Measurements from ENCODE around the gene HAUS3. TPM values are rescaled to one million over a fixed set of nuclear protein-coding genes. Genes with fewer than 3 reads are reported as not detected.

The HAUS3 gene
- total RNA-seq, 1 experiment from 2014 or later: 17.3 TPM

- no peak for ATAC-seq
These were observed 27.2 kb upstream of the HAUS3 start for GRCh38 chr4:2269206-2269531.

More at GRCh38 chr4:2269206-2269531, 27.2 kb upstream of the HAUS3 start:
- intact Hi-C loops (cut with micrococcal nuclease): no loop called here
- no peaks in the 10 kb centered on the region for H3K36me3 ChIP-seq (ENCODE audit: control insufficient read depth in 1 of 2, insufficient read depth in 2 of 2, low read length in 2 of 2)
- no peak for TF ChIP-seq SIN3A (IDR thresholded peaks at IDR 0.05; ENCODE audit: low read depth)
- no peak for TF ChIP-seq SP1 (IDR thresholded peaks at IDR 0.05; ENCODE audit: low read depth)
- TF ChIP-seq, protein P1, sequence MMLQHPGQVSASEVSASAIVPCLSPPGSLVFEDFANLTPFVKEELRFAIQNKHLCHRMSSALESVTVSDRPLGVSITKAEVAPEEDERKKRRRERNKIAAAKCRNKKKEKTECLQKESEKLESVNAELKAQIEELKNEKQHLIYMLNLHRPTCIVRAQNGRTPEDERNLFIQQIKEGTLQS (IDR thresholded peaks at IDR 0.05): no peak
- TF ChIP-seq EGR1 (IDR thresholded peaks at IDR 0.05; ENCODE audit: low read depth): no peak
- TF ChIP-seq TCF7L2 (IDR thresholded peaks at IDR 0.05; ENCODE audit: borderline replicate concordance, extremely low read depth, insufficient read depth, insufficient read length): no peak
- TF ChIP-seq, protein P2, sequence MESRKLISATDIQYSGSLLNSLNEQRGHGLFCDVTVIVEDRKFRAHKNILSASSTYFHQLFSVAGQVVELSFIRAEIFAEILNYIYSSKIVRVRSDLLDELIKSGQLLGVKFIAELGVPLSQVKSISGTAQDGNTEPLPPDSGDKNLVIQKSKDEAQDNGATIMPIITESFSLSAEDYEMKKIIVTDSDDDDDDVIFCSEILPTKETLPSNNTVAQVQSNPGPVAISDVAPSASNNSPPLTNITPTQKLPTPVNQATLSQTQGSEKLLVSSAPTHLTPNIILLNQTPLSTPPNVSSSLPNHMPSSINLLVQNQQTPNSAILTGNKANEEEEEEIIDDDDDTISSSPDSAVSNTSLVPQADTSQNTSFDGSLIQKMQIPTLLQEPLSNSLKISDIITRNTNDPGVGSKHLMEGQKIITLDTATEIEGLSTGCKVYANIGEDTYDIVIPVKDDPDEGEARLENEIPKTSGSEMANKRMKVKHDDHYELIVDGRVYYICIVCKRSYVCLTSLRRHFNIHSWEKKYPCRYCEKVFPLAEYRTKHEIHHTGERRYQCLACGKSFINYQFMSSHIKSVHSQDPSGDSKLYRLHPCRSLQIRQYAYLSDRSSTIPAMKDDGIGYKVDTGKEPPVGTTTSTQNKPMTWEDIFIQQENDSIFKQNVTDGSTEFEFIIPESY (IDR thresholded peaks at IDR 0.05; ENCODE audit: extremely low read depth, insufficient replicate concordance, low read length): no peak
- TF ChIP-seq EZH2phosphoT487 (IDR thresholded peaks at IDR 0.05; ENCODE audit: borderline replicate concordance): no peak
- no peak for TF ChIP-seq SRF (IDR thresholded peaks at IDR 0.05; ENCODE audit: low read depth)
- TF ChIP-seq, protein P3, sequence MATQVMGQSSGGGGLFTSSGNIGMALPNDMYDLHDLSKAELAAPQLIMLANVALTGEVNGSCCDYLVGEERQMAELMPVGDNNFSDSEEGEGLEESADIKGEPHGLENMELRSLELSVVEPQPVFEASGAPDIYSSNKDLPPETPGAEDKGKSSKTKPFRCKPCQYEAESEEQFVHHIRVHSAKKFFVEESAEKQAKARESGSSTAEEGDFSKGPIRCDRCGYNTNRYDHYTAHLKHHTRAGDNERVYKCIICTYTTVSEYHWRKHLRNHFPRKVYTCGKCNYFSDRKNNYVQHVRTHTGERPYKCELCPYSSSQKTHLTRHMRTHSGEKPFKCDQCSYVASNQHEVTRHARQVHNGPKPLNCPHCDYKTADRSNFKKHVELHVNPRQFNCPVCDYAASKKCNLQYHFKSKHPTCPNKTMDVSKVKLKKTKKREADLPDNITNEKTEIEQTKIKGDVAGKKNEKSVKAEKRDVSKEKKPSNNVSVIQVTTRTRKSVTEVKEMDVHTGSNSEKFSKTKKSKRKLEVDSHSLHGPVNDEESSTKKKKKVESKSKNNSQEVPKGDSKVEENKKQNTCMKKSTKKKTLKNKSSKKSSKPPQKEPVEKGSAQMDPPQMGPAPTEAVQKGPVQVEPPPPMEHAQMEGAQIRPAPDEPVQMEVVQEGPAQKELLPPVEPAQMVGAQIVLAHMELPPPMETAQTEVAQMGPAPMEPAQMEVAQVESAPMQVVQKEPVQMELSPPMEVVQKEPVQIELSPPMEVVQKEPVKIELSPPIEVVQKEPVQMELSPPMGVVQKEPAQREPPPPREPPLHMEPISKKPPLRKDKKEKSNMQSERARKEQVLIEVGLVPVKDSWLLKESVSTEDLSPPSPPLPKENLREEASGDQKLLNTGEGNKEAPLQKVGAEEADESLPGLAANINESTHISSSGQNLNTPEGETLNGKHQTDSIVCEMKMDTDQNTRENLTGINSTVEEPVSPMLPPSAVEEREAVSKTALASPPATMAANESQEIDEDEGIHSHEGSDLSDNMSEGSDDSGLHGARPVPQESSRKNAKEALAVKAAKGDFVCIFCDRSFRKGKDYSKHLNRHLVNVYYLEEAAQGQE (IDR thresholded peaks at IDR 0.05; ENCODE audit: low read depth): no peak
- no peak for TF ChIP-seq POLR2A (IDR thresholded peaks at IDR 0.05; ENCODE audit: borderline replicate concordance, extremely low read depth, insufficient read depth, insufficient read length)
- TF ChIP-seq POLR2AphosphoS5 (IDR thresholded peaks at IDR 0.05; ENCODE audit: low read depth, low read length): no peak
- TF ChIP-seq CTCF (IDR thresholded peaks at IDR 0.05 in 2 of 3, conservative IDR thresholded peaks at IDR 0.05 in 1 of 3; ENCODE audit: borderline replicate concordance in 1 of 3, insufficient read depth in 1 of 3, low read depth in 2 of 3, low read length in 2 of 3): no peak
- TF ChIP-seq ZFX (IDR thresholded peaks at IDR 0.05): no peak
- no peak for TF ChIP-seq CBX3 (IDR thresholded peaks at IDR 0.05; ENCODE audit: low read depth)
- no peak for TF ChIP-seq ZNF274 (IDR thresholded peaks at IDR 0.05; ENCODE audit: low read depth, low read length)
- no peak for TF ChIP-seq YY1 (IDR thresholded peaks at IDR 0.05; ENCODE audit: extremely low read depth, insufficient replicate concordance, low read depth, low read length)
- TF ChIP-seq EZH2 (IDR thresholded peaks at IDR 0.05): no peak
- TF ChIP-seq, protein P4, sequence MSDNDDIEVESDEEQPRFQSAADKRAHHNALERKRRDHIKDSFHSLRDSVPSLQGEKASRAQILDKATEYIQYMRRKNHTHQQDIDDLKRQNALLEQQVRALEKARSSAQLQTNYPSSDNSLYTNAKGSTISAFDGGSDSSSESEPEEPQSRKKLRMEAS (IDR thresholded peaks at IDR 0.05): no peak
- no peak for TF ChIP-seq JUND (IDR thresholded peaks at IDR 0.05)
- TF ChIP-seq ELF1 (IDR thresholded peaks at IDR 0.05; ENCODE audit: borderline replicate concordance, low read depth): no peak
- H3K79me2 ChIP-seq (ENCODE audit: insufficient read depth, low read length): no peaks in the 10 kb centered on the region
- DNase-seq (ENCODE audit: low read depth, low spot score): no peak
- H3K4me1 ChIP-seq (ENCODE audit: control insufficient read depth in 1 of 2, insufficient read depth in 2 of 2, low read length in 2 of 2): no peaks in the 10 kb centered on the region
- H4K20me1 ChIP-seq (ENCODE audit: insufficient read depth): no peaks in the 10 kb centered on the region
- no peaks in the 10 kb centered on the region for H3K9me3 ChIP-seq (ENCODE audit: control insufficient read depth in 1 of 2, insufficient read depth in 1 of 2, low read depth in 1 of 2, low read length in 2 of 2)
- CTCF ChIA-PET: no interaction called here
- H3K9ac ChIP-seq (ENCODE audit: low read length): no peak overlapping the region
- H3K27me3 ChIP-seq (ENCODE audit: insufficient read depth, low read length): no peaks in the 10 kb centered on the region
- POLR2A ChIA-PET: no interaction called here
- H3K27ac ChIP-seq (ENCODE audit: low read depth, low read length): no peak overlapping the region
- H3K4me2 ChIP-seq (ENCODE audit: low read length): no peak overlapping the region
- H2AFZ ChIP-seq (ENCODE audit: low read depth, low read length, poor library complexity, severe bottlenecking): no peak overlapping the region
- no peak overlapping the region for H3K4me3 ChIP-seq (replicated peaks in 1 of 2; ENCODE audit: low read depth in 1 of 2, low read length in 2 of 2)
- RAD21 ChIA-PET (ENCODE audit: low non-redundant PET in 1 of 2, low total read pairs in 2 of 2, uncharacterized antibody in 2 of 2, unreplicated experiment in 2 of 2): no interaction called here
- BruUV-seq (replicated peaks): no TSS peak
- H3K9me2 ChIP-seq (ENCODE audit: insufficient read depth): no peaks in the 10 kb centered on the region
